SK-N-SH (cell line): ENCODE results near the gene PHF21B. TPM values are rescaled to one million over a fixed set of nuclear protein-coding genes. Genes with fewer than 3 reads are reported as not detected.
"Not testable (repeated sequence)": the region's sequence is repeated elsewhere in the genome, so short reads cannot be mapped to it uniquely, and the experiment has no call there.

Experiments used
- CTCF ChIA-PET: fragments of 300-600, 350-600 bp; formaldehyde crosslinking; extraction: SDS; loops from one replicate; lab custom pipeline; 2021; lab: Yijun Ruan, JAX
- POLR2A ChIA-PET: fragments of 350-600 bp; sonication (Branson Sonifier 250); formaldehyde crosslinking; extraction: SDS; loops from one replicate; lab custom pipeline; 2020; ENCODE audit warnings: antibody characterized with exemption, inconsistent platforms; lab: Yijun Ruan, JAX
- DNase-seq: peaks from one replicate; pipeline ENCODE4 v3.0.0; 2012
- H2AFZ ChIP-seq: fragments of 200-600 bp; sonication (generic); 2 replicates; pipeline ENCODE4 v1.8.1; 2016; ENCODE audit warnings: antibody characterized with exemption, mild to moderate bottlenecking, low read depth
- H3F3A ChIP-seq: fragments of 200-600 bp; sonication (generic); replicated peaks from 2 replicates; pipeline ENCODE3; 2016; ENCODE audit warnings: antibody characterized with exemption, mild to moderate bottlenecking; ENCODE audit not compliant: insufficient read depth
- H3K27ac ChIP-seq, 2 experiments: fragments of 200-500 bp in 1 of 2; fragments of 200-600 bp in 1 of 2; sonication (Bioruptor generic) in 1 of 2; sonication (generic), shearing (Covaris generic) in 1 of 2; 2 replicates each; pipeline versions ENCODE4 v1.5.1 to v1.6.1; 2014 to 2016; ENCODE audit warnings: low read depth in 2 of 2, inconsistent platforms in 1 of 2, low read length in 1 of 2, mild to moderate bottlenecking in 1 of 2, mixed read lengths in 1 of 2
- H3K27me3 ChIP-seq: fragments of 200-600 bp; sonication (generic), shearing (Covaris generic); 2 replicates; pipeline ENCODE4 v1.6.1; 2016; ENCODE audit warnings: mixed run types; ENCODE audit not compliant: insufficient read depth
- H3K36me3 ChIP-seq, 2 experiments: fragments of 200-500 bp in 1 of 2; fragments of 200-600 bp in 1 of 2; sonication (Bioruptor generic) in 1 of 2; sonication (generic) in 1 of 2; replicated peaks in 1 of 2; 2 replicates each; pipeline versions ENCODE3 to v1.5.1; 2014 to 2016; ENCODE audit warnings: low read length in 1 of 2, mild to moderate bottlenecking in 1 of 2; ENCODE audit not compliant: insufficient read depth in 2 of 2, control insufficient read depth in 1 of 2
- H3K4me1 ChIP-seq, 2 experiments: fragments of 200-500 bp in 1 of 2; fragments of 200-600 bp in 1 of 2; sonication (Bioruptor generic) in 1 of 2; sonication (generic), shearing (Covaris generic) in 1 of 2; 2 replicates each; pipeline versions ENCODE4 v1.5.1 to v1.6.1; 2014 to 2016; ENCODE audit warnings: low read depth in 1 of 2, low read length in 1 of 2, mixed run types in 1 of 2; ENCODE audit not compliant: insufficient read depth in 2 of 2, control insufficient read depth in 1 of 2
- H3K4me2 ChIP-seq: fragments of 200-600 bp; sonication (generic), shearing (Covaris generic); 2 replicates; pipeline ENCODE4 v1.6.1; 2017; ENCODE audit warnings: mixed run types
- H3K4me3 ChIP-seq, 2 experiments: fragments of 200-500 bp in 1 of 2; fragments of 200-600 bp in 1 of 2; sonication (Bioruptor generic) in 1 of 2; sonication (generic), shearing (Covaris generic) in 1 of 2; 2 replicates each; pipeline versions ENCODE4 v1.5.1 to v1.8.1; 2014 to 2016; ENCODE audit warnings: low read depth in 2 of 2, inconsistent platforms in 1 of 2, low read length in 1 of 2, mild to moderate bottlenecking in 1 of 2, mixed read lengths in 1 of 2, moderate library complexity in 1 of 2
- H3K79me2 ChIP-seq: fragments of 200-600 bp; sonication (generic); 2 replicates; pipeline ENCODE4 v1.8.1; 2017; ENCODE audit warnings: mild to moderate bottlenecking; ENCODE audit not compliant: insufficient read depth
- H3K9ac ChIP-seq: fragments of 200-600 bp; sonication (generic); 2 replicates; pipeline ENCODE4 v1.6.1; 2017; ENCODE audit warnings: mixed run types
- H3K9me2 ChIP-seq: fragments of 200-600 bp; sonication (generic); 2 replicates; pipeline ENCODE4 v1.6.1; 2017; ENCODE audit warnings: mixed run types
- H3K9me3 ChIP-seq: fragments of 200-600 bp; sonication (generic); 2 replicates; pipeline ENCODE4 v1.6.1; 2017; ENCODE audit warnings: mixed run types, mild to moderate bottlenecking, moderate library complexity
- H4K20me1 ChIP-seq: fragments of 200-600 bp; sonication (generic); 2 replicates; pipeline ENCODE4 v1.6.1; 2017; ENCODE audit warnings: mild to moderate bottlenecking, mixed run types; ENCODE audit not compliant: insufficient read depth
- EZH2phosphoT487 ChIP-seq: fragments of 200-600 bp; sonication (generic); IDR thresholded peaks from 2 replicates; pipeline ENCODE4 v1.6.1; 2017; ENCODE audit warnings: low read depth, mixed run types, mild to moderate bottlenecking, antibody characterized with exemption, moderate library complexity, borderline replicate concordance
- FOXM1 ChIP-seq: IDR thresholded peaks from 2 replicates; pipeline ENCODE4 v1.4.0; 2012; ENCODE audit warnings: low read depth, mild to moderate bottlenecking
- JUND ChIP-seq: IDR thresholded peaks from 2 replicates; pipeline ENCODE4 v1.4.0; 2012
- MEF2A ChIP-seq: IDR thresholded peaks from 2 replicates; pipeline ENCODE4 v1.4.0; 2012; ENCODE audit warnings: low read depth, borderline replicate concordance
- MXI1 ChIP-seq: IDR thresholded peaks from 2 replicates; pipeline ENCODE4 v1.6.1; 2012; ENCODE audit warnings: mild to moderate bottlenecking, low read depth, low read length, improper control_type of control experiment
- NFIC ChIP-seq: IDR thresholded peaks from 2 replicates; pipeline ENCODE4 v1.4.0; 2012; ENCODE audit warnings: borderline replicate concordance
- NRF1 ChIP-seq: IDR thresholded peaks from 2 replicates; pipeline ENCODE4 v1.6.1; 2012; ENCODE audit warnings: low read depth, mild to moderate bottlenecking, low read length
- RAD21 ChIP-seq: IDR thresholded peaks from 2 replicates; pipeline ENCODE4 v1.6.1; 2012; ENCODE audit warnings: mild to moderate bottlenecking, low read length
- RFX5 ChIP-seq: IDR thresholded peaks from 2 replicates; pipeline ENCODE4 v1.6.1; 2012; ENCODE audit warnings: mild to moderate bottlenecking, improper control_type of control experiment, low read length
- RXRA ChIP-seq: IDR thresholded peaks from 2 replicates; pipeline ENCODE4 v1.4.0; 2012; ENCODE audit warnings: low read depth, mild to moderate bottlenecking, borderline replicate concordance
- SMC3 ChIP-seq: IDR thresholded peaks from 2 replicates; pipeline ENCODE4 v1.6.1; 2012; ENCODE audit warnings: low read depth, low read length, improper control_type of control experiment
- TAF1 ChIP-seq: IDR thresholded peaks from 2 replicates; pipeline ENCODE4 v1.6.1; 2012; ENCODE audit warnings: low read depth, mild to moderate bottlenecking, low read length, moderate library complexity, borderline replicate concordance
- TEAD4 ChIP-seq: IDR thresholded peaks from 2 replicates; pipeline ENCODE4 v1.4.0; 2012; ENCODE audit warnings: mild to moderate bottlenecking, borderline replicate concordance; ENCODE audit not compliant: insufficient read depth
- YY1 ChIP-seq: IDR thresholded peaks from 2 replicates; pipeline ENCODE4 v1.4.0; 2012; ENCODE audit warnings: low read depth, mild to moderate bottlenecking
- ZBTB33 ChIP-seq: IDR thresholded peaks from 2 replicates; pipeline ENCODE4 v1.4.0; 2012; ENCODE audit warnings: low read depth, borderline replicate concordance
- WGBS: methylation state at CpG from one replicate; pipeline ENCODE4 v1.1.6; 2017; ENCODE audit warnings: low lambda C conversion rate; 5-methylcytosine and 5-hydroxymethylcytosine counted together
- polyA plus RNA-seq, 3 experiments: library from polyadenylated mRNA; depleted of rRNA; stranded (reverse); fragments of >200 nt; gene quantifications; 2 replicates each; pipeline ENCODE4 v1.2.3, GENCODE V29; 2012

PHF21B gene
- polyA plus RNA-seq, 1 of the 3 experiments (the other 2 are of a cell fraction): 0.76 TPM

GRCh38 chr22:44964722-44965078 is 45.1 kb downstream of the PHF21B start (continued):
- TF ChIP-seq TEAD4 (no peak), MXI1 (no peak), RAD21 (no peak), RFX5 (no peak), SMC3 (no peak), EZH2phosphoT487 (no peak)
- TF ChIP-seq, all 33 proteins: peak for 0

GRCh38 chr22:44963832-44964721 is 45.7 kb downstream of the PHF21B start:
- Histone ChIP-seq H2AFZ (no peak overlapping the region), H3K79me2 (no peaks in the 10 kb centered on the region), H3K4me1 (peaks cover 0 to 30% of the 10 kb centered on the region in 2 experiments; a peak in 1 of 4 replicates), H3K27ac (no peak overlapping the region; a peak in 1 of 4 replicates), H3K9me3 (no peaks in the 10 kb centered on the region), H3K9me2 (no peaks in the 10 kb centered on the region), H3K4me3 (no peak overlapping the region), H3F3A (no peaks in the 10 kb centered on the region), H3K27me3 (no peaks in the 10 kb centered on the region)
- CTCF ChIA-PET: interaction anchor here (3.0 kb wide), 1 partner anchor 11 kb away, joined by 10 read pairs; no protein-coding TSS in a partner anchor
- WGBS: 66% methylated on average over 17 of the region's 20 CpGs
- POLR2A ChIA-PET: no interaction called here
- TF ChIP-seq TEAD4 (no peak), RAD21 (no peak), FOXM1 (no peak), RFX5 (no peak), NRF1 (no peak), TAF1 (no peak)
- TF ChIP-seq, all 33 proteins: peak for 0
- Histone ChIP-seq H3K9ac (no peak overlapping the region), H3K36me3 (no peaks in the 10 kb centered on the region), H3K4me2 (no peak overlapping the region), H4K20me1 (no peaks in the 10 kb centered on the region)
- DNase-seq: peak; percentile 52

- Histone ChIP-seq H3K9me2 (no peaks in the 10 kb centered on the region), H3K36me3 (no peaks in the 10 kb centered on the region), H3K4me3 (no peak overlapping the region), H3K79me2 (no peaks in the 10 kb centered on the region), H2AFZ (no peak overlapping the region), H3K27me3 (no peaks in the 10 kb centered on the region), H3F3A (no peaks in the 10 kb centered on the region), H3K27ac (no peak overlapping the region), H3K9ac (no peak overlapping the region), H3K4me2 (no peak overlapping the region), H3K4me1 (peaks cover 0 to 30% of the 10 kb centered on the region in 2 experiments; a peak in 1 of 4 replicates), H4K20me1 (no peaks in the 10 kb centered on the region), H3K9me3 (no peaks in the 10 kb centered on the region)
- WGBS: 57% methylated on average over 14 of the region's 18 CpGs
- no peak for DNase-seq
- ChIA-PET CTCF (interaction anchor here (3.0 kb wide), 1 partner anchor 12 kb away, joined by 10 read pairs; no protein-coding TSS in a partner anchor), POLR2A (no interaction called here)
- TF ChIP-seq RXRA (no peak), NFIC (no peak), TEAD4 (no peak), JUND (no peak), MEF2A (no peak), RAD21 (no peak), EZH2phosphoT487 (no peak), ZBTB33 (no peak), FOXM1 (no peak), YY1 (no peak)
Observed at GRCh38 chr22:44962741-44963454, 46.9 kb downstream of the PHF21B start.

- H3K4me2 ChIP-seq, H4K20me1 ChIP-seq, DNase-seq, H3K9me2 ChIP-seq, POLR2A ChIA-PET, H3K4me3 ChIP-seq, H3K79me2 ChIP-seq, H3F3A ChIP-seq, H3K27me3 ChIP-seq, CTCF ChIA-PET, H3K36me3 ChIP-seq, H3K9me3 ChIP-seq, H3K9ac ChIP-seq, H3K27ac ChIP-seq, H2AFZ ChIP-seq: not testable (repeated sequence)
- 77% methylated on average over 7 of the region's 7 CpGs for WGBS
- H3K4me1 ChIP-seq: peaks cover 0 to 30% of the 10 kb centered on the region in 2 experiments; a peak in 1 of 4 replicates
Observed at GRCh38 chr22:44961682-44962081, 48.1 kb downstream of the PHF21B start.
